Thoracic aorta (tissue), 2 donors: ENCODE measurements around the gene KCNH8. TPM values are rescaled to one million over a fixed set of nuclear protein-coding genes. Genes with fewer than 3 reads are reported as not detected.

Experiments
- ATAC-seq: fragments of 150-250 bp; one replicate; pipeline ENCODE4 v1.8.0; 2017; ENCODE audit warnings: low read depth; ENCODE audit not compliant: insufficient number of reproducible peaks, low FRiP score
- DNase-seq: peaks from one replicate; pipeline ENCODE4 v3.0.0-alpha.2; 2020; ENCODE audit warnings: low spot score
- H3K27ac ChIP-seq, 2 donors: fragments of 200-600 bp; sonication (generic); 1 replicate in 1 of 2; 2 replicates in 1 of 2; pipeline ENCODE4 v1.5.1; 2016; ENCODE audit warnings: mild to moderate bottlenecking in 2 of 2, moderate library complexity in 2 of 2
- H3K27me3 ChIP-seq: fragments of 200-600 bp; sonication (generic); replicated peaks from 2 replicates; pipeline ENCODE4 v1.6.0; 2016; ENCODE audit warnings: mild to moderate bottlenecking; ENCODE audit not compliant: insufficient read depth
- H3K36me3 ChIP-seq: fragments of 200-600 bp; sonication (generic); one replicate; pipeline ENCODE4 v1.5.1; 2016
- H3K4me1 ChIP-seq, 2 donors: fragments of 200-600 bp; sonication (generic); 1 replicate in 1 of 2; 2 replicates in 1 of 2; pipeline versions ENCODE4 v1.5.1 to v1.6.0; 2016; ENCODE audit warnings: low read depth in 2 of 2, mild to moderate bottlenecking in 1 of 2; ENCODE audit not compliant: control insufficient read depth in 1 of 2
- H3K4me3 ChIP-seq: fragments of 200-600 bp; sonication (generic); 2 replicates; pipeline ENCODE4 v1.5.1; 2016; ENCODE audit warnings: mild to moderate bottlenecking
- H3K9me3 ChIP-seq: fragments of 200-600 bp; sonication (generic); 2 replicates; pipeline ENCODE4 v1.5.1; 2016
- CTCF ChIP-seq: fragments of 200-600 bp; sonication (generic); IDR thresholded peaks from one replicate; pipeline ENCODE4 v1.5.1; 2019; ENCODE audit warnings: antibody characterized with exemption
- total RNA-seq, 2 donors: library from RNA; depleted of rRNA; stranded (reverse); fragments of >200 nt; gene quantifications; one replicate each; pipeline versions ENCODE4 v1.1.0 to v1.2.3, GENCODE V29; 2016

Gene KCNH8
- total RNA-seq, 2 donors from 2014 or later, result 0.07 TPM; not detected in 1

- Histone ChIP-seq H3K4me1 (peaks cover 7 to 8% of the 10 kb centered on the region in 2 donors), H3K4me3 (no peak overlapping the region), H3K27me3 (no peaks in the 10 kb centered on the region), H3K9me3 (no peaks in the 10 kb centered on the region), H3K36me3 (no peaks in the 10 kb centered on the region), H3K27ac (no peak overlapping the region)
- no peak for TF ChIP-seq CTCF
- ATAC-seq, result no peak
- no peak for DNase-seq
Measured at GRCh38 chr3:19151171-19151570, 2.9 kb downstream of the KCNH8 start.

GRCh38 chr3:19154693-19155250, 6.5 kb downstream of the KCNH8 start:
- ATAC-seq (no peak), DNase-seq (no peak)
- no peak overlapping the region for H3K27ac ChIP-seq
- no peak for TF ChIP-seq CTCF
- no peaks in the 10 kb centered on the region for H3K9me3 ChIP-seq
- H3K36me3 ChIP-seq, result no peaks in the 10 kb centered on the region
- H3K4me3 ChIP-seq, result no peak overlapping the region
- H3K4me1 ChIP-seq, result no peaks in the 10 kb centered on the region
- no peaks in the 10 kb centered on the region for H3K27me3 ChIP-seq

- no peaks in the 10 kb centered on the region for H3K9me3 ChIP-seq
- no peak overlapping the region for H3K4me3 ChIP-seq
- DNase-seq, result no peak
- H3K4me1 ChIP-seq, result no peaks in the 10 kb centered on the region
- no peak overlapping the region for H3K27ac ChIP-seq
- no peaks in the 10 kb centered on the region for H3K27me3 ChIP-seq
- no peak for TF ChIP-seq CTCF
- ATAC-seq, result no peak
- no peaks in the 10 kb centered on the region for H3K36me3 ChIP-seq
Measured at GRCh38 chr3:19155375-19155774, 7.1 kb downstream of the KCNH8 start.

- no peak for TF ChIP-seq CTCF
- no peaks in the 10 kb centered on the region for H3K9me3 ChIP-seq
- H3K27me3 ChIP-seq, result no peaks in the 10 kb centered on the region
Measured at GRCh38 chr3:19159966-19160635, 11.8 kb downstream of the KCNH8 start.

GRCh38 chr3:19165654-19166053, 17.3 kb downstream of the KCNH8 start:
- Histone ChIP-seq H3K27ac (no peak overlapping the region), H3K27me3 (no peaks in the 10 kb centered on the region), H3K9me3 (no peaks in the 10 kb centered on the region), H3K4me1 (no peaks in the 10 kb centered on the region), H3K36me3 (no peaks in the 10 kb centered on the region), H3K4me3 (no peak overlapping the region)
- no peak for ATAC-seq
- DNase-seq, result no peak
- TF ChIP-seq CTCF, result no peak

More at GRCh38 chr3:19159966-19160635, 11.8 kb downstream of the KCNH8 start:
- Histone ChIP-seq H3K4me3 (no peak overlapping the region), H3K4me1 (no peaks in the 10 kb centered on the region), H3K27ac (no peak overlapping the region), H3K36me3 (no peaks in the 10 kb centered on the region)
- no peak for ATAC-seq
- no peak for DNase-seq
